Measurements from ENCODE around the gene UST.
"Not testable (repeated sequence)": the region's sequence is repeated elsewhere in the genome, so short reads cannot be mapped to it uniquely, and the experiment has no call there.

UST gene

GRCh38 chr6:148835920-148836441 lies 89.2 kb downstream of the UST start:
- FAIRE-seq: no peak
- DNase-seq (ENCODE audit: low spot score): no peak

GRCh38 chr6:148836751-148837150 lies 89.9 kb downstream of the UST start:
- DNase-seq (ENCODE audit: low spot score) (no peak), FAIRE-seq (no peak)

GRCh38 chr6:148837941-148838340 lies 91.1 kb downstream of the UST start:
- no peak for FAIRE-seq
- DNase-seq (ENCODE audit: low spot score): peak; percentile 17

GRCh38 chr6:148839044-148839443 lies 92.2 kb downstream of the UST start:
- DNase-seq (ENCODE audit: low spot score) (no peak), FAIRE-seq (no peak)

GRCh38 chr6:148840256-148840655 lies 93.4 kb downstream of the UST start:
- FAIRE-seq: no peak
- peak; percentile 69 for DNase-seq (ENCODE audit: low spot score)

DNA sequence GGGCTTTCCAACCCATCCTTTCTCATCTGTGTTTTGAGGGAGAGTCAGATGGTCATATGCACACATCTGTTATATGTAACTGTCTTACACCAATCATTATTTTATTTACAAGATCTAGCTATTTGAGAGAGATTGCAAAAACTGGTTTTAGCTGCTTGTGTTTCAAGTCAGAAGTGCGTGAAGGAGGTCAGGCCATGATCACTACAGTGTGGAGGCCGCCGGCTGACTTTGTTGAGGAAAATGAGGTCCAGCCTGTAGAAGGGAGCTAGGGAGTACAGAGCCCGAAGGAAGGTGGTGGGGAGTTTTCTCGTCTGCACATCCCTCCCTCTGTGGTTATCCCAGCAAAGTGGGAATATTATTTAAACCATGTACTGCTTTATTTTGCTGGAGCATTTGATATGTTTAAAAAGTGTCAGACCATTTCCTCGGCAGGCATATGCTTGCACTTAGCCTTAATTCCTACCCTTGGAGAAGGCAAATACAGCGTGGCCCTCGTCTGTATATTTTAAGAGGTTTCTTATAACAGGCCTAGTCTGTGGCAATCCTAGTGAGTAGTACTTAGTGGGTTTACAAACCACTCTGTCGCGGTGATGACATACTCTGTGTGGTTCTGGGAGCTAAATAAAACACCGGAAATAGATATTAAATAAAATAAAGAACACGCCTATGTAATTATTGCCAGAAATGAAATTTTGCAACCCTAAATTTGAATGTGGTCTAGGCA lies 95.6 kb downstream of the UST start:
- FAIRE-seq (no peak), DNase-seq (ENCODE audit: low spot score) (no peak)

DNA sequence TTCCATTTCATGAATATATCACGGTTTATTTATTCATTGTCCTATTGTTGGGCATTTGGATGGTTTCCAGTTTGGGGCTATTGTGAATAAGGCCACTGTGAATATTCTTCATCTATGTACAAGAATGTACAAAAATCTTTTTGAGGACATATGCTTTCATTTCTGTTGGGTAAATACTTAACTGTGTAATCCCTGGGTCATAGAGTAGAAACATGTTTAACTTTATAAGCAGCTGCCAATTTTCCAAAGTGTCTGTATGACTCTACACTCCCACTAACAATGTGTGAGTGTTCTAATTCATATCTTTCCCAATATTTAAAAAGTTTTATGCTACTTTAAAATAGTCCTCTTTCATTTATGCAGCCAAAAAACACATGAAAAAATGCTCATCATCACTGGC lies 98.6 kb downstream of the UST start:
- FAIRE-seq (no peak), DNase-seq (ENCODE audit: low spot score) (no peak)

DNA sequence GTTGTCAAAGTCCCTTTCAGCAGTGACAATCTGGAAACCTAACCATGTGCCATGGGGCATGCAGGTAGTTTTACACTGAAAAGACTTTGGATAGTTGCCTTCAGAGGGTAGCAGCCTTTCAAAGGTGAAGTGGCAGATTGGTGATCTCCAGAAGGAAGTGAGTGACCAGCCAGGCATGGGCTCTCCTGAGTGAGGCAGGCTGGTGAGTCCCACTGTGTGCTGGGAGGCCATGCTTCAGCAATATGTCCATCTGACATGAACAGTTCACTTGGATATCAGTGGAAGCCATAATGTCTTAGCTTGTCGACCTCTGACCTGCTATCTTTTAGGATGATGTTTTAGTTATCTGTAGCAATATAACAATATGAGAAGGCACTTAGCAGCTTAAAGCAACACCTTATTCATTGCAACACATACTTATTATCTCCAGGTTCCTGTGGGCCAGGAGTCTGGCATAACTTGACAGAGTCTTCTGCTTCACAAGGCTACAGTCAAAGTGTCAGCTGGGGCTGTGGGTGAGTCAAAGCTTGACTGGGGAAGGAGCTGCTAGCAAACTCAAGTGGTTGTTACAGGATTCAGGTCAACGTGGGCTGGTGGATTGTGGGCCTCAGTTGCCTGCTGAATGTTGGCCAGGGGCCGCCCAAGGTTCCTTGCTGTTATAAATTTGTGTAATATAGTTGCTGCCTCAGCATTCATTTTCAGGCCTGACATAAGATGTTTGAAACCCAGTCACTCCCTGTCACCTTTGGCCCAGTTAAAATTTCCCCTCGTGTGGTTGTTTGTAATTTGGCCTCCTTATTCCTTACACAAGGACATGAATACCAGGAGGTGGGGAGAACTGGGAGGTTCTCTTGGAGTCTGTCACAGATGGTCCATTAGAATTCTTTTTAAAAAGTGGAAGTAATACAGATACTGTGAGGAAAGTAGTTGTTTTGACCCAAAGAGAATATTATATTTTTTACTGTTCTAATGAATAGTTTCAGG lies 100.2 kb downstream of the UST start:
- DNase-seq (ENCODE audit: low spot score): no peak
- FAIRE-seq: no peak

GRCh38 chr6:148848915-148849314 lies 102.1 kb downstream of the UST start:
- no peak for FAIRE-seq

GRCh38 chr6:148849449-148849848 lies 102.6 kb downstream of the UST start:
- DNase-seq (ENCODE audit: low spot score); FAIRE-seq: not testable (repeated sequence)

More at GRCh38 chr6:148848915-148849314, 102.1 kb downstream of the UST start:
- DNase-seq (ENCODE audit: low spot score): no peak

GRCh38 chr6:148850964-148851363 lies 104.1 kb downstream of the UST start:
- DNase-seq (ENCODE audit: low spot score) (no peak), FAIRE-seq (no peak)

GRCh38 chr6:148851683-148852556 lies 105.1 kb downstream of the UST start:
- DNase-seq (ENCODE audit: low spot score): no peak
- FAIRE-seq: no peak

- DNase-seq (ENCODE audit: low spot score): no peak
- no peak for FAIRE-seq
Observed at GRCh38 chr6:148852688-148853087, 105.9 kb downstream of the UST start.

GRCh38 chr6:148853113-148853512 lies 106.3 kb downstream of the UST start:
- not testable (repeated sequence) for FAIRE-seq; DNase-seq (ENCODE audit: low spot score)

- no peak for DNase-seq (ENCODE audit: low spot score)
- no peak for FAIRE-seq
Observed at GRCh38 chr6:148854096-148854495, 107.3 kb downstream of the UST start.

GRCh38 chr6:148854992-148855391 lies 108.2 kb downstream of the UST start:
- no peak for FAIRE-seq
- DNase-seq (ENCODE audit: low spot score): no peak

- DNase-seq (ENCODE audit: low spot score): no peak
- no peak for FAIRE-seq
Observed at GRCh38 chr6:148855744-148856143, 108.9 kb downstream of the UST start.

- FAIRE-seq (no peak), DNase-seq (ENCODE audit: low spot score) (peak; percentile 50)
Observed at GRCh38 chr6:148857798-148858390, 111.1 kb downstream of the UST start.

GRCh38 chr6:148864132-148864531 lies 117.3 kb downstream of the UST start:
- FAIRE-seq; DNase-seq (ENCODE audit: low spot score): not testable (repeated sequence)

DNA sequence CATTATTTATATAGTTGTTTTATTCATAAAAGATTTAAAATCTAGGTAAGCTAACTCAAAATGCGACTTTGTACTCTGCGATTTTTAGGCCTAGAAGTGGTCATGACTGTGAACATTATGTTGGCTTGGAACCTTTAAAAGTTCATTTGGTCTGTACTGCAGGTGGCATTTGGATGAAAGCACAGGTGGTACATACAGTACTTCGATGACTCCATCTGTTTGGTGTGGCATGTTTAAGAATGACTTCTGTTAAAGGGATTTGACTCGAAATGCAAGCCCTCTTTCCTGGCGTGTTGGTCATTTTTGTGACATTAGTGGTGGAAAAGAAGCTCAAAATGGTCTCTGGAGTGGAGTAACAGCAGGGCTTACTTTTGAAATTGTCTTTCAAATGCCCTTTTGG lies 118.1 kb downstream of the UST start:
- DNase-seq (ENCODE audit: low spot score): no peak
- FAIRE-seq: no peak

Data from urothelium cell line (cell line).